GM12878 (cell line): Measurements from ENCODE around the gene TTC39B. TPM values are rescaled to one million over a fixed set of nuclear protein-coding genes. Genes with fewer than 3 reads are reported as not detected.

ENCODE experiments used
- ATAC-seq: fragments of 200-7000 bp; cut with Tn5 transposase; 3 replicates; pipeline ENCODE4 v1.9.1; 2020; ENCODE audit warnings: mild to moderate bottlenecking, moderate library complexity
- BruUV-seq: library from RNA; stranded (reverse); fragments of 400-500 nt; replicated peaks from 2 replicates; lab custom pipeline; 2021; lab: Mats Ljungman, UMichigan
- CTCF ChIA-PET: fragments of 300-600 bp; sonication (Branson Sonifier 250); formaldehyde crosslinking; extraction: SDS; loops from one replicate; lab custom pipeline; 2021; ENCODE audit warnings: inconsistent platforms; lab: Yijun Ruan, JAX
- POLR2A ChIA-PET: fragments of 350-600 bp; formaldehyde crosslinking; extraction: SDS; loops from one replicate; lab custom pipeline; 2021; ENCODE audit warnings: inconsistent platforms; lab: Charles Lee
- RAD21 ChIA-PET: fragments of 300-600 bp; sonication (Branson Sonifier 250); formaldehyde crosslinking; loops from one replicate; lab custom pipeline; 2023; ENCODE audit warnings: antibody characterized with exemption; ENCODE audit not compliant: unreplicated experiment; lab: Charles Lee
- SMC1A ChIA-PET: fragments of 300-600 bp; sonication (Branson Sonifier 250); formaldehyde crosslinking; loops from one replicate; lab custom pipeline; 2023; ENCODE audit not compliant: unreplicated experiment, uncharacterized antibody; lab: Charles Lee
- DNase-seq: peaks from one replicate; pipeline ENCODE4 v3.0.0-alpha.2; 2011; ENCODE audit warnings: low read depth, low spot score
- FAIRE-seq: peaks from 3 replicates; lab custom pipeline; 2011; peaks lifted over from hg19 to GRCh38; lab: Jason Lieb, UNC
- H2AFZ ChIP-seq: 2 replicates; pipeline ENCODE4 v1.6.0; 2011; ENCODE audit warnings: low read depth, low read length, control low read depth; ENCODE audit not compliant: control insufficient read depth
- H3K27ac ChIP-seq: 2 replicates; pipeline ENCODE4 v1.5.1; 2011; ENCODE audit warnings: control low read depth; ENCODE audit not compliant: control insufficient read depth, insufficient read depth
- H3K27me3 ChIP-seq, 2 experiments: replicated peaks in 1 of 2; 2 replicates each; pipeline versions ENCODE4 v1.6.0 to v1.6.1; 2011; ENCODE audit warnings: low read length in 1 of 2; ENCODE audit not compliant: control insufficient read depth in 2 of 2, insufficient read depth in 2 of 2
- H3K36me3 ChIP-seq, 2 experiments: 2 replicates each; pipeline ENCODE4 v1.5.1; 2011; ENCODE audit warnings: low read length in 1 of 2; ENCODE audit not compliant: control insufficient read depth in 2 of 2, insufficient read depth in 2 of 2
- H3K4me1 ChIP-seq: 2 replicates; pipeline ENCODE4 v1.6.1; 2011; ENCODE audit warnings: mild to moderate bottlenecking, low read length, moderate library complexity, mixed read lengths; ENCODE audit not compliant: control insufficient read depth, insufficient read depth
- H3K4me2 ChIP-seq: 2 replicates; pipeline ENCODE4 v1.6.0; 2011; ENCODE audit warnings: control low read depth; ENCODE audit not compliant: control insufficient read depth, insufficient read depth
- H3K4me3 ChIP-seq: fragments of 200-600 bp; sonication (generic); 2 replicates; pipeline ENCODE4 v1.5.1; 2016
- H3K79me2 ChIP-seq: 2 replicates; pipeline ENCODE4 v1.6.0; 2011; ENCODE audit warnings: low read length; ENCODE audit not compliant: control insufficient read depth, insufficient read depth
- H3K9ac ChIP-seq: 2 replicates; pipeline ENCODE4 v1.8.0; 2011; ENCODE audit warnings: low read length, control low read depth, mixed read lengths; ENCODE audit not compliant: control insufficient read depth, insufficient read depth
- H3K9me3 ChIP-seq: replicated peaks from 3 replicates; pipeline ENCODE4 v1.5.1; 2011; ENCODE audit warnings: mild to moderate bottlenecking, low read length; ENCODE audit not compliant: control insufficient read depth, insufficient read depth
- H4K20me1 ChIP-seq: 2 replicates; pipeline ENCODE4 v1.6.0; 2011; ENCODE audit not compliant: control insufficient read depth, insufficient read depth
- ASH2L ChIP-seq: fragments of 300-600, 200-600 bp; sonication (generic); IDR thresholded peaks from 2 replicates; pipeline ENCODE4 v1.6.1; 2017; ENCODE audit warnings: low read depth, mild to moderate bottlenecking, borderline replicate concordance
- BCL3 ChIP-seq: IDR thresholded peaks from 2 replicates; pipeline ENCODE4 v1.6.1; 2011; ENCODE audit warnings: borderline replicate concordance, low read depth, mild to moderate bottlenecking, moderate library complexity, low read length; ENCODE audit not compliant: insufficient read depth, poor library complexity, severe bottlenecking
- CHD4 ChIP-seq: fragments of 200-600 bp; sonication (generic); IDR thresholded peaks from 2 replicates; pipeline ENCODE4 v1.6.1; 2016; ENCODE audit warnings: mild to moderate bottlenecking
- GABPA ChIP-seq: IDR thresholded peaks from 2 replicates; pipeline ENCODE4 v1.6.1; 2014; ENCODE audit warnings: antibody characterized with exemption, low read depth, mild to moderate bottlenecking, inconsistent platforms
- LARP7 ChIP-seq: fragments of 450-650 bp; IDR thresholded peaks from 2 replicates; pipeline ENCODE4 v1.6.1; 2017; ENCODE audit warnings: mild to moderate bottlenecking
- MTA2 ChIP-seq: fragments of 450-650 bp; IDR thresholded peaks from 2 replicates; pipeline ENCODE4 v1.6.1; 2016; ENCODE audit warnings: low read depth, mild to moderate bottlenecking, moderate library complexity
- NFXL1 ChIP-seq: fragments of 450-650 bp; IDR thresholded peaks from 2 replicates; pipeline ENCODE4 v1.6.1; 2017; ENCODE audit warnings: antibody characterized with exemption, mild to moderate bottlenecking, borderline replicate concordance
- NFYB ChIP-seq: IDR thresholded peaks from 2 replicates; pipeline ENCODE4 v1.6.1; 2011; ENCODE audit warnings: low read depth, mild to moderate bottlenecking, low read length, improper control_type of control experiment, moderate library complexity; ENCODE audit not compliant: insufficient read depth
- RAD51 ChIP-seq: fragments of 450-650 bp; IDR thresholded peaks from 2 replicates; pipeline ENCODE4 v1.6.1; 2016; ENCODE audit warnings: moderate library complexity, mild to moderate bottlenecking, inconsistent platforms
- RB1 ChIP-seq: fragments of 450-650 bp; formaldehyde crosslinking; IDR thresholded peaks from 2 replicates; pipeline ENCODE4 v1.6.1; 2017; ENCODE audit warnings: mild to moderate bottlenecking, borderline replicate concordance
- RUNX3 ChIP-seq: IDR thresholded peaks from 2 replicates; pipeline ENCODE4 v1.6.1; 2012; ENCODE audit warnings: low read length, inconsistent platforms
- SMAD1 ChIP-seq: fragments of 450-650 bp; IDR thresholded peaks from 2 replicates; pipeline ENCODE4 v1.6.1; 2018; ENCODE audit warnings: mild to moderate bottlenecking, low read depth; ENCODE audit not compliant: partially characterized antibody
- SREBF1 ChIP-seq: IDR thresholded peaks from 2 replicates; pipeline ENCODE4 v1.6.1; 2012; ENCODE audit warnings: mild to moderate bottlenecking, low read length
- STAT3 ChIP-seq: IDR thresholded peaks from 2 replicates; pipeline ENCODE4 v1.6.1; 2011; ENCODE audit warnings: low read depth, low read length, improper control_type of control experiment
- TCF12 ChIP-seq: IDR thresholded peaks from 2 replicates; pipeline ENCODE4 v1.6.1; 2011; ENCODE audit warnings: low read depth, mild to moderate bottlenecking, low read length
- TCF7 ChIP-seq: IDR thresholded peaks from 2 replicates; pipeline ENCODE4 v1.6.1; 2014; ENCODE audit warnings: antibody characterized with exemption, borderline replicate concordance
- ZBTB4 ChIP-seq: fragments of 450-650 bp; formaldehyde crosslinking; IDR thresholded peaks from 2 replicates; pipeline ENCODE4 v1.4.0; 2022; ENCODE audit warnings: mild to moderate bottlenecking, moderate library complexity
- ZZZ3 ChIP-seq: IDR thresholded peaks from 2 replicates; pipeline ENCODE4 v1.6.1; 2011; ENCODE audit warnings: low read depth; ENCODE audit not compliant: control insufficient read depth, insufficient read length
- WGBS: methylation state at CpG from one replicate; pipeline ENCODE4 v1.1.6; 2016; ENCODE audit warnings: low lambda C conversion rate; ENCODE audit not compliant: insufficient replicate concordance, insufficient coverage; ENCODE audit errors: missing lambda C conversion rate; 5-methylcytosine and 5-hydroxymethylcytosine counted together
- in situ Hi-C: fragments of 300-500 bp; cut with MboI; formaldehyde crosslinking; loops from 9 replicates; pipeline ENCODE4 v1.14.3; 2018; ENCODE audit warnings: mixed read lengths
- intact Hi-C: fragments of 100-400 bp; cut with micrococcal nuclease; formaldehyde crosslinking; loops from one replicate; pipeline ENCODE4 v1.14.2; 2022; ENCODE audit not compliant: unreplicated experiment
- polyA plus RNA-seq, 11 experiments: library from polyadenylated mRNA; depleted of rRNA in 4 of 11; unstranded in 6 of 11; stranded (reverse) in 5 of 11; fragments of >200 nt; fragmentation: Nextera tagmentation in 4 of 11; fragmentation: Illumina TruSeq in 1 of 11; extraction: Ambion mirVana in 4 of 11; extraction: Trizol in 1 of 11; gene quantifications; 1 replicate in 1 of 11; 2 replicates in 10 of 11; pipeline versions ENCODE4 v1.2.1 to v1.2.3, GENCODE V29; 2011 to 2016; ENCODE audit warnings: inconsistent platforms in 2 of 11, missing spikeins in 2 of 11, low read depth in 1 of 11
- total RNA-seq, 4 experiments: library from RNA; depleted of rRNA in 3 of 4; stranded (reverse); fragments of >200 nt in 3 of 4; fragmentation: Illumina TruSeq in 1 of 4; extraction: Trizol in 1 of 4; gene quantifications; 2 replicates each; pipeline versions ENCODE4 v1.2.1 to v1.2.3, GENCODE V29; 2013 to 2021
- TF ChIP-seq, protein P1 (sequence below): fragments of 450-650 bp; IDR thresholded peaks from 2 replicates; pipeline ENCODE4 v1.6.1; 2017; ENCODE audit warnings: mild to moderate bottlenecking, low read depth, inconsistent platforms; ENCODE audit not compliant: poor library complexity, severe bottlenecking

The TTC39B gene
- total and polyA plus RNA-seq, 10 of the 15 experiments (the other 5 are each of a cell fraction or from before 2014, with no cell fraction given): 0.68 to 2.5 (median 1.5) TPM

DNA sequence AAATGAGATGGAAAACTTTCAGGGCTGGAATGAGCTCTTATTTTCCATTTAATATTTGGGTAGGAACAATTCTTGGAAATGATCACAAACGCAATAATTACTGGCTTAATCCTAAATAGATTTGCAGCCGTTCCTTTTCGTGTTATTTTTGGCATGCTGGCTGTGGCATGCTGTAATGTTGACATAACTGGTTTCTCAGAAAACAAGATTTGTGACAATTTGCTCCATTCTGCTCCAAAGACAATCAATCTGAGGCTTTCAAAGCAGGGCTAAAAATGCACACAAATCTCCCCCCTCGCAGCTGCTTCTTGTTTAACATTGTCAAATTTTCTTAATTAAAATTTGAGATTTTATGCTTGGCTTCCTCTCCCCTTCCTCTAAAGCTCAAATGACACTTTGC lies 151.2 kb downstream of the TTC39B start:
- ChIA-PET POLR2A (no interaction called here), RAD21 (no interaction called here), SMC1A (no interaction called here), CTCF (no interaction called here)
- Histone ChIP-seq H3K79me2 (no peaks in the 10 kb centered on the region), H3K27me3 (no peaks in the 10 kb centered on the region), H3K4me3 (no peak overlapping the region), H3K9ac (no peak overlapping the region), H3K36me3 (no peaks in the 10 kb centered on the region), H4K20me1 (no peaks in the 10 kb centered on the region), H3K4me2 (no peak overlapping the region), H3K9me3 (no peaks in the 10 kb centered on the region), H2AFZ (no peak overlapping the region), H3K4me1 (no peaks in the 10 kb centered on the region), H3K27ac (no peak overlapping the region)
- DNase-seq (no peak), FAIRE-seq (no peak), ATAC-seq (no peak)
- TF ChIP-seq GABPA: no peak
- TF ChIP-seq SREBF1: no peak
- TF ChIP-seq MTA2: no peak
- no peak for TF ChIP-seq STAT3
- no peak for TF ChIP-seq SMAD1
- TF ChIP-seq ZBTB4 (CRISPR knock-in tag): no peak
- no peak for TF ChIP-seq TCF7
- no peak for TF ChIP-seq TCF12
- no peak for TF ChIP-seq RUNX3
- no peak for TF ChIP-seq RAD51
- TF ChIP-seq ZZZ3: no peak
- TF ChIP-seq ASH2L: no peak
- no peak for TF ChIP-seq RB1
- TF ChIP-seq BCL3: no peak
- no peak for TF ChIP-seq NFYB
- no peak for TF ChIP-seq LARP7
- TF ChIP-seq, protein P1, sequence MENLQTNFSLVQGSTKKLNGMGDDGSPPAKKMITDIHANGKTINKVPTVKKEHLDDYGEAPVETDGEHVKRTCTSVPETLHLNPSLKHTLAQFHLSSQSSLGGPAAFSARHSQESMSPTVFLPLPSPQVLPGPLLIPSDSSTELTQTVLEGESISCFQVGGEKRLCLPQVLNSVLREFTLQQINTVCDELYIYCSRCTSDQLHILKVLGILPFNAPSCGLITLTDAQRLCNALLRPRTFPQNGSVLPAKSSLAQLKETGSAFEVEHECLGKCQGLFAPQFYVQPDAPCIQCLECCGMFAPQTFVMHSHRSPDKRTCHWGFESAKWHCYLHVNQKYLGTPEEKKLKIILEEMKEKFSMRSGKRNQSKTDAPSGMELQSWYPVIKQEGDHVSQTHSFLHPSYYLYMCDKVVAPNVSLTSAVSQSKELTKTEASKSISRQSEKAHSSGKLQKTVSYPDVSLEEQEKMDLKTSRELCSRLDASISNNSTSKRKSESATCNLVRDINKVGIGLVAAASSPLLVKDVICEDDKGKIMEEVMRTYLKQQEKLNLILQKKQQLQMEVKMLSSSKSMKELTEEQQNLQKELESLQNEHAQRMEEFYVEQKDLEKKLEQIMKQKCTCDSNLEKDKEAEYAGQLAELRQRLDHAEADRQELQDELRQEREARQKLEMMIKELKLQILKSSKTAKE: no peak
- TF ChIP-seq NFXL1: no peak
- no peak for TF ChIP-seq CHD4
- BruUV-seq: no TSS peak
- in situ Hi-C loops: loop anchor here (5.0 kb wide), 1 partner anchor 51 kb away; no protein-coding TSS in a partner anchor
- 7% methylated on average over 4 of the region's 4 CpGs for WGBS
- intact Hi-C loops: no loop called here
